Measurements from ENCODE around the gene DRC3.
"Not testable (repeated sequence)": the region's sequence is repeated elsewhere in the genome, so short reads cannot be mapped to it uniquely, and the experiment has no call there.

The DRC3 gene

DNA sequence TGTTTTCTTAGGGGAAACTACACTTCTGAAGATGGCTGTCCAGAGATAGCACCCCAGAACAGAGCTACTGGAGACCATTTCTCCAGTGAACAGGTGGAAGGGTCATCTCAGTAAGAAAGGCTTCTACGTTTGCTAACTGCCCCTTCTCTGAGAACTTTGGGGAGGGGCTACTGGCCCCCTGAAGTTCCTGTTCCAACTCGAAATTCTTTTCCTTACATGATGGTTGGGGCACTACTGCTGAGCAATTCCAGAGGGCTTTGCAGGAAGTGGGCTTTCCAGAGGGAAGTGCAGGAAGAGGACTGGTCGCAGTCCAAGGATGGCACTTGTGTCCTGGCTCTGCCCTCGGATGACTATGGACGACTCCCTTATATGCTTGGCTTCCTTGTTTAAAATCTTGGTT lies 31.6 kb upstream of the DRC3 start:
- no peak for DNase-seq

GRCh38 chr17:17942846-17943245 lies 29.8 kb upstream of the DRC3 start:
- no peak for DNase-seq

GRCh38 chr17:17943281-17943984 lies 29.2 kb upstream of the DRC3 start:
- DNase-seq, result no peak

GRCh38 chr17:17944242-17944641 lies 28.4 kb upstream of the DRC3 start:
- no peak for DNase-seq

- no peak for DNase-seq
Measured at GRCh38 chr17:17944743-17945142, 27.9 kb upstream of the DRC3 start.

- DNase-seq, result no peak
Measured at GRCh38 chr17:17946093-17946492, 26.6 kb upstream of the DRC3 start.

DNA sequence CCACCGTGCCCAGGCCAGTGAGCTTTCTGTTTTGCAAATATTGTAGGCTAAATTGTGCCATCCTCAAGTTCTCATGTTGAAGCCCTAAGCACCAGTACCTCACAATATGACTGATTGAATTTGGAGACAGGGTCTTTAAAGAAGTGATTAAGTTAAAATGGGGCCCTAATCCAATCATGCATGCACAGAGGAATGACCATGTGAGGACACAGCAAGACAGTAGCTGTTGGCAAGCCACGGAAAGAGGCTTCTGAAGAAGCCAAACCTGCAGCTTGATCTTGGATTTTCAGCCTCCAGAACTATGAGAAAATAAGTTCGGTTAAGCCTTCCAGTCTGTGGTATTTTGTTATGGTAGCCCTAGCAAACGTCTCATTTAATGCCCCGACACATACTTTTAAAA lies 25.4 kb upstream of the DRC3 start:
- DNase-seq, result no peak

DNA sequence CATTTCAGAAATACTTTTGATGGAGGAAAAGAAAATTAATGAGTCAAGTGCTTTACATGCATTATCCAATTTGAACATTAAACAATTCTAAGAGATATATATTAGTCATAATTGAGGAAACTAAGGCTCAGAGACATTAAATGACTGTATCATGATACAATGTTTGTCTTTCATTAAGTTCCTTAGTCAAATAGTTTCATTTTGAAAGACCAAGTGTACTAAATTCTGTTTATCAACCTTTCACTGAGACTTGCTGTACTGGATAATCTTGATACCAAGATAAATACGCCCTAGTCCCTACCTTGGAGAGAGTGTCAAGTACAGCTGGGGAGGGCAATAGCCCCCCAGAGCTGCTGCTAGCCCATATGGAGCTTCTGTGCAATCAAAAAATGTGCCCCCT lies 24.7 kb upstream of the DRC3 start:
- no peak for DNase-seq

- no peak for DNase-seq
Measured at GRCh38 chr17:17950347-17950746, 22.3 kb upstream of the DRC3 start.

- no peak for DNase-seq
Measured at GRCh38 chr17:17950806-17951205, 21.9 kb upstream of the DRC3 start.

- DNase-seq, result no peak
Measured at GRCh38 chr17:17951524-17951923, 21.1 kb upstream of the DRC3 start.

DNA sequence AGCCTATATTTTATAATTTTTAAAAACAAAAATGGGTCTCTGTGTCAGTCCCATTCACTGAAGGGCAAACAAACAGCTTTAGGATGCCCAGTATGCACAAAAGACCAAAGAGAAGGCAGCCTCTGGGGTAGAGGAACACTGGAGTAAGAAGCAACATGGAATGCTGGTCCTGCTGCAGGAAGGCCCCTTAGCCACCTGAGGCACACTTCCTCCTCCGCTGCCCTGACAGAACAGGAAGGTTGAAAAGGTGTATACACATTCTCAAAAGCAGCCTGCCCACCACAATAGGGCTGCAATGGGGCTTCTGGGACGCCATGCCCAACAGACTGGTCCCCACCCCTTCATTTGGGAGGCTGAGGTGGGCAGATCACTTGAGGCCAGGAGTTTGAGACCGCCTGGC lies 20.0 kb upstream of the DRC3 start:
- DNase-seq, result no peak

DNA sequence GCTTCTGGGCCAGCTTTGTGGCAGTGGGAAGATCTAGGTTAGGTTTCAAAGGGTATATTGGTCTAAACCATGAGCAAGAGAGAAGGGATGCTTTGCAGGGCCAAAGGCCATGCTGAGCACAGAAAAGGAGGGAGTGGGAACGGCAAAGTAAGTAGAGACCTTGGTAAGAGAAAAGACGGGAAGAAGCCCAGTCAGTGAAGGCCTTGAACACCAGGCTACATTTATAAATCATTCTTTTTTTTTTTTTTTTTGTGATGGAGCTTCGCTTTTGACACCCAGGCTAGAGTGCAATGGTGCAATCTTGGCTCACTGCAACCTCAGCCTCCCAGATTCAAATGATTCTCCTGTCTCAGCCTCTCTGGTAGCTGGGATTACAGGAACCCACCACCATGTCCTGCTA lies 18.6 kb upstream of the DRC3 start:
- no peak for DNase-seq

- not testable (repeated sequence) for DNase-seq
Measured at GRCh38 chr17:17955790-17956341, 16.8 kb upstream of the DRC3 start.

GRCh38 chr17:17957584-17957916 lies 15.1 kb upstream of the DRC3 start:
- DNase-seq, result no peak

GRCh38 chr17:17958982-17959381 lies 13.7 kb upstream of the DRC3 start:
- no peak for DNase-seq

- DNase-seq, result peak in 1 of 56 donors; percentile 9
Measured at GRCh38 chr17:17959520-17960361, 12.9 kb upstream of the DRC3 start.

- DNase-seq, result no peak
Measured at GRCh38 chr17:17960500-17961030, 12.1 kb upstream of the DRC3 start.

DNA sequence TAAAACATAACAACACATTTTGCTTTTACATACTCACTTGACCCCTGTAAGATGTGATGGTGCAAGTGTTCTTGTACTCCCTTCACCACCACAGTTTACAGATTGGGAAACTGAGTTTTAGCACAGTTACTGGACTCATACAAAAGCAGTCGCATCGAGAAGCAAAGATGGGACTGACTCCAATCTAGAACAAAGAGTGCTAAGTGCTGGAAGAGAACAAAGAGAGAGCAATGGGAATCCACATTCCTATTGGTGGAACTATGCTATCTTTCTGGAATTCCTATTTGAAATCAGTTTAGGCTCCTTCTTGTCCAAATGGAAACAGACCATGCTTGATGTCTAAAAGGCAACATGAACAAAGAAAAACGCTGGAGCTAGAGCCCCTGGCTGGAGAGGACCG lies 9.6 kb upstream of the DRC3 start:
- peak in 1 of 56 donors; percentile 12 for DNase-seq

DNA sequence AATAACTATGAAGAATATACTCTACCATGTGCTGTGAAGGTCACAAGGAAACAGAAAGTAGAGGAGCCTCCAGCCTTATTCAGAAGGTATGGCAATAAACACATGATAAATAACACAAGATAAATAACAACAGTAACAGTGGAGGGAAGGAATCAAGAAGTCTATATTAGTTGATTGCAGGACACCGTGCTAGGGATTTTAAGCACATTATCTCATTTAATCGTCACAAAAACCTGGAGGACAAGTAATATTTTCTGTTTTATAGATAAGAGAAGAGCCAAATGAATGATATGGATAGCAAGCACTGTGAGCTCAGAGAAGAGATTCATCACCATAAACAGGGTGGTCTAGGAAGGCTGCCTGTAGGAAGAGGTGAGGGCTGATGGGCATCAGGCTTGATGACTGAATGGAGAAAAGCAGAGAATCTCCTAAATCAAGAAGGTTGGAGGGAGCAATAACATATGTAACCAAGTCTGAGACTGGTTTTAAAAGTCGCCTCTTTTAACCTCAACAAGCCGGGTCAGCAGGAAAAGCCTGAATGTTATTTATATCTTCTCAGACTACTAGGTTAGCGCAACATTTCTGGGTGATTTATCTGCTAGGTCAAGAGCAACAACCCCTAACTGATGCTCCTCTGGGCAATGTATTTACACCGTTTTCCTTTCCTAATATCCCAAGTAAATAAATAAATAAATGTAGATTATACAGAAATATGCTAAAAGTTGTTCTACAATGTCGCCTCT lies 8.8 kb upstream of the DRC3 start:
- DNase-seq, result no peak

DNA sequence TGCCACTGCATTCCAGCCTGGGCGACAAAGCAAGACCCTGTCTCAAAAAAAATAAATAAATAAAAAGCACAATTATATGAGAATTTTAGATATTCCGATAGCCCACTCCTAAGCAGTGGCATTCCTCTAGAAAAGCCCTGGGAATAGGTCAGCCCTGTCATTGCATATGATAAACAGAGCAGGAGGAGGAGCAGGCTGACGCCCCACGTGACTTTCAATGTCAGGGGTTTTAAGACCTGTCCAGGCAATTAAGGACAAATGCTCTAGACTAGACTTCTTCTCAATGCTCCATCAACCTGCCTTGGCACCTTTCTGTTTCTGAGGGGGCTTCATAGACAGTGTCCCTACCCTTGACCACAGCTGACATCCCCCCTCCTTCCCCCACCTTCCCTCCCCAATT lies 8.0 kb upstream of the DRC3 start:
- no peak for DNase-seq

All from nucleus accumbens (tissue), 56 donors.